ENCODE measurements around the gene TXNRD1. TPM values are rescaled to one million over a fixed set of nuclear protein-coding genes. Genes with fewer than 3 reads are reported as not detected.

TXNRD1 gene
- polyA plus RNA-seq, 4 donors: 29.3 to 64.2 (median 49.2) TPM

Other genes with a start within 250 kb of the TXNRD1 start
- 10 to 100 TPM; 11.3 to 37.4 (median 15.7) TPM for gene TDG, start 249.9 kb upstream of the TXNRD1 start, polyA plus RNA-seq
- gene GLT8D2, start 165.6 kb upstream of the TXNRD1 start, polyA plus RNA-seq: 10 to 100 TPM in 1 of 4 donors, 1 to 10 TPM in 1, under 1 TPM in 1, not detected in 1; 0.54 to 10.9 (median 5.2) TPM
- gene HCFC2, start 151.2 kb upstream of the TXNRD1 start, polyA plus RNA-seq: 1 to 10 TPM; 5.0 to 8.4 (median 6.6) TPM
- 10 to 100 TPM; 14.1 to 36.1 (median 16.7) TPM for gene NFYB, start 77.6 kb upstream of the TXNRD1 start, polyA plus RNA-seq
- 1 to 10 TPM in 2 of 4 donors, under 1 TPM in 2; 0.54 to 1.6 (median 0.87) TPM for gene EID3, start 88.0 kb downstream of the TXNRD1 start, polyA plus RNA-seq
- gene CHST11, start 241.2 kb downstream of the TXNRD1 start, polyA plus RNA-seq: 1 to 10 TPM in 3 of 4 donors, under 1 TPM in 1; 0.89 to 3.0 (median 2.0) TPM